ENCODE results near the gene SLC24A4. TPM values are rescaled to one million over a fixed set of nuclear protein-coding genes. Genes with fewer than 3 reads are reported as not detected.

The SLC24A4 gene
- polyA plus RNA-seq, 1 donor (not counting 4 experiments of a cell fraction or from before 2014, with no cell fraction given) = 0.10 TPM

DNA sequence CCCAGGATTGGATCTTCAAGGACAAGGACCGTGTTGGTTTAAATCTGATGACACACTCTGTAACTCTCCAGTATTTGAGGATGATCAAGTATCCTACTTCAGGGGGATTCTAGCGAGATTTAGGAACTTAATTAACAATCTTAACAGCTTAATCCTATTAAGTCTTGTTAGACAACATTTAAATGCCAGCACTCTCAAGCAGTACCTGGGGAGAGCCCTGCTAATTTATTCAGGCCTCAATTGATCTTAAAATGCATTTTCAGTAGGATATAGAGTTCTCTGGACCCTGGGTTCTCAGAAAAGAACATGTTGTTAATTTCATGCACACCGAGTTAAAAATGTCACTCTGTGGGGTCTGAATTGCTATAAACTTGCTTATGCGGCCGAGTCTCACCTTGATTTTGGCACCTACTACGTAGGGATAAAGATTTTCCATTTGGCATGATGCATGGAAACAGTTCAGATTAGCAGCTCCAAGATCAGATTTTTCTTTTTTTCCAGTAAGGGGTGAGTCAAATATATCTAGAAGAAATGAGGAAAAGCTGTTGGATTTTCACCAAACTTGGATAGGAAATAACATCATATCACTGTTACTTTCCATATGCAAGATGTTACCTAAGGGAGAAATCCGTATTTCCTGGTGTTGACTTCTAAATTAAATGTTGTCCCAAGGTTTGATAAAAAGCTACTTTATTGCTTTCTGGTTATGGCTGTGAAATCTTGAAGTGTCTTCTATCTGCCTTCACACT is 76.1 kb downstream of the SLC24A4 start:
- no peak overlapping the region for H3K27ac ChIP-seq (ENCODE audit: control insufficient read depth, insufficient read depth, low read length)
- H3K9me3 ChIP-seq (ENCODE audit: control insufficient read depth, low read depth, low read length) = peaks cover 4% of the 10 kb centered on the region
- no peaks in the 10 kb centered on the region for H3K79me2 ChIP-seq (ENCODE audit: control insufficient read depth, insufficient read depth, low read length)
- no peak overlapping the region for H3K4me3 ChIP-seq (ENCODE audit: control insufficient read depth in 2 of 3, extremely low read depth in 1 of 3, insufficient read depth in 2 of 3, low read depth in 1 of 3, low read length in 3 of 3)
- peaks cover 5% of the 10 kb centered on the region for H3K27me3 ChIP-seq (ENCODE audit: control insufficient read depth, extremely low read depth, insufficient read depth, low read length)
- H3K36me3 ChIP-seq (ENCODE audit: control insufficient read depth in 2 of 2, extremely low read depth in 1 of 2, insufficient read depth in 2 of 2, low read length in 2 of 2) = no peaks in the 10 kb centered on the region
- no peak overlapping the region for H2AFZ ChIP-seq (ENCODE audit: control insufficient read depth, low read length)
- no peaks in the 10 kb centered on the region for H4K20me1 ChIP-seq (ENCODE audit: control insufficient read depth, extremely low read depth, insufficient read depth, low read length)
- peaks cover 10% of the 10 kb centered on the region for H3K4me1 ChIP-seq (ENCODE audit: control insufficient read depth, extremely low read depth, insufficient read depth, low read length)
- FAIRE-seq = no peak
- no peak for TF ChIP-seq EZH2 (IDR thresholded peaks at IDR 0.05; ENCODE audit: low read length)
- TF ChIP-seq, protein P1, sequence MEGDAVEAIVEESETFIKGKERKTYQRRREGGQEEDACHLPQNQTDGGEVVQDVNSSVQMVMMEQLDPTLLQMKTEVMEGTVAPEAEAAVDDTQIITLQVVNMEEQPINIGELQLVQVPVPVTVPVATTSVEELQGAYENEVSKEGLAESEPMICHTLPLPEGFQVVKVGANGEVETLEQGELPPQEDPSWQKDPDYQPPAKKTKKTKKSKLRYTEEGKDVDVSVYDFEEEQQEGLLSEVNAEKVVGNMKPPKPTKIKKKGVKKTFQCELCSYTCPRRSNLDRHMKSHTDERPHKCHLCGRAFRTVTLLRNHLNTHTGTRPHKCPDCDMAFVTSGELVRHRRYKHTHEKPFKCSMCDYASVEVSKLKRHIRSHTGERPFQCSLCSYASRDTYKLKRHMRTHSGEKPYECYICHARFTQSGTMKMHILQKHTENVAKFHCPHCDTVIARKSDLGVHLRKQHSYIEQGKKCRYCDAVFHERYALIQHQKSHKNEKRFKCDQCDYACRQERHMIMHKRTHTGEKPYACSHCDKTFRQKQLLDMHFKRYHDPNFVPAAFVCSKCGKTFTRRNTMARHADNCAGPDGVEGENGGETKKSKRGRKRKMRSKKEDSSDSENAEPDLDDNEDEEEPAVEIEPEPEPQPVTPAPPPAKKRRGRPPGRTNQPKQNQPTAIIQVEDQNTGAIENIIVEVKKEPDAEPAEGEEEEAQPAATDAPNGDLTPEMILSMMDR (optimal IDR thresholded peaks at IDR 0.05 in 1 of 3, IDR thresholded peaks at IDR 0.05 in 1 of 3, conservative IDR thresholded peaks at IDR 0.05 in 1 of 3; ENCODE audit: extremely low read depth in 1 of 3, insufficient read depth in 2 of 3, low read length in 3 of 3) = no peak
- no peak overlapping the region for H3K4me2 ChIP-seq (ENCODE audit: control insufficient read depth, extremely low read depth, insufficient read depth, low read depth, low read length)
- DNase-seq (ENCODE audit: low read depth, low spot score) = no peak
- H3K9ac ChIP-seq (ENCODE audit: control insufficient read depth, extremely low read depth, insufficient read depth, low read length) = no peak overlapping the region
- dilution Hi-C loops (cut with MboI; ENCODE audit: extremely low pct_ligation_motif_present, low sequenced_read_pairs) = no loop called here
- H3K9me1 ChIP-seq (ENCODE audit: control insufficient read depth, extremely low read depth, insufficient read depth, low read length) = no peaks in the 10 kb centered on the region

DNA sequence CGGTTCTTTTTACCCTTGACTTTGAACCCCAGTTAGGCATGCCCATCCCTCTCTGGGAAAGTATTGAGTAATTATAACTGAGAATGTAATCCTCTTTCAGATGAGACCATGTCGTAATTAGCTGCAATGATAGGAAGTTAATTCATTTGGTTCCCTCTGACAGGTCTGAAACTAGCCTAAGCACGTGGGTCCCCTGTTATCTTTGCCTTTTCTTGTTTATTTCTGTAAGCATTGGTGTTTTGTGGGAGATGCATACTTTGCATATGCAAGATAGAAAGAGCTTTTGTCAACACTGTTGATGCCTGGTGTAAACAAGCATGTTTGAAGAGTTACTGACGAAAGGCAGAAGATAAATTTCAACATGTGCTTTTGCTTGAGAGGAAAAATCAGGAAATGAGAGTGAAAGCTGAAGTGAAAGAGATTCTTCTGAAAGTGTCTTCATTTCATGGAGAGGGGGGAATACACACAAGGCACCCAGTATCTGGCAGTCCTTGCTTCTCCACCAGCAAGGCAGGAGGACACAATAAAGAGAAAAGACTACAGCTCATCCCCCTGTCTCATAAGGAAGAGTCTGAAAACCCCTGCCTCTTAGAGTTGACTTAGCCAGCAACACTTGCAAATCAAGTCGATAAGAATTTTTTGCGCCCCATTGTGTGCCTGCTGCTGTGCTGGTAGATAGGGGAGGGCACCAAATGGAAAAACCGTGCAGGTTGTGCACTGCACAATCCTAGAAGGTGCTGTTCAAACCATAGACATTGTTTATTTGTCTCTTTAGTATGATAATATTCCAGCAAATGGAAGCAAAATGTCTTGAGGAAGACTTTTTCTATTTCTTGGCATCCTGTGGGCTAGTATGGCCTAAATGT is 77.8 kb downstream of the SLC24A4 start:
- no peak overlapping the region for H3K27ac ChIP-seq (ENCODE audit: control insufficient read depth, insufficient read depth, low read length)
- DNase-seq (ENCODE audit: low read depth, low spot score) = no peak
- dilution Hi-C loops (cut with MboI; ENCODE audit: extremely low pct_ligation_motif_present, low sequenced_read_pairs) = no loop called here
- H3K9me1 ChIP-seq (ENCODE audit: control insufficient read depth, extremely low read depth, insufficient read depth, low read length) = no peaks in the 10 kb centered on the region
- no peaks in the 10 kb centered on the region for H3K79me2 ChIP-seq (ENCODE audit: control insufficient read depth, insufficient read depth, low read length)
- peaks cover 5% of the 10 kb centered on the region for H3K27me3 ChIP-seq (ENCODE audit: control insufficient read depth, extremely low read depth, insufficient read depth, low read length)
- no peak overlapping the region for H2AFZ ChIP-seq (ENCODE audit: control insufficient read depth, low read length)
- no peak overlapping the region for H3K4me3 ChIP-seq (ENCODE audit: control insufficient read depth in 2 of 3, extremely low read depth in 1 of 3, insufficient read depth in 2 of 3, low read depth in 1 of 3, low read length in 3 of 3)
- peaks cover 4% of the 10 kb centered on the region for H3K9me3 ChIP-seq (ENCODE audit: control insufficient read depth, low read depth, low read length)
- H3K4me1 ChIP-seq (ENCODE audit: control insufficient read depth, extremely low read depth, insufficient read depth, low read length) = peaks cover 10% of the 10 kb centered on the region
- no peaks in the 10 kb centered on the region for H3K36me3 ChIP-seq (ENCODE audit: control insufficient read depth in 2 of 2, extremely low read depth in 1 of 2, insufficient read depth in 2 of 2, low read length in 2 of 2)
- no peaks in the 10 kb centered on the region for H4K20me1 ChIP-seq (ENCODE audit: control insufficient read depth, extremely low read depth, insufficient read depth, low read length)
- H3K9ac ChIP-seq (ENCODE audit: control insufficient read depth, extremely low read depth, insufficient read depth, low read length) = no peak overlapping the region
- no peak for TF ChIP-seq EZH2 (IDR thresholded peaks at IDR 0.05; ENCODE audit: low read length)
- TF ChIP-seq, protein P1 (optimal IDR thresholded peaks at IDR 0.05 in 1 of 3, IDR thresholded peaks at IDR 0.05 in 1 of 3, conservative IDR thresholded peaks at IDR 0.05 in 1 of 3; ENCODE audit: extremely low read depth in 1 of 3, insufficient read depth in 2 of 3, low read length in 3 of 3) = no peak
- no peak overlapping the region for H3K4me2 ChIP-seq (ENCODE audit: control insufficient read depth, extremely low read depth, insufficient read depth, low read depth, low read length)
- FAIRE-seq = no peak
